Parathyroid adenoma (tissue), 2 donors: ENCODE measurements around the gene CCDC124.
"Not testable (repeated sequence)": the region's sequence is repeated elsewhere in the genome, so short reads cannot be mapped to it uniquely, and the experiment has no call there.

Experiments used
- H2AFZ ChIP-seq: fragments of 300-600 bp; sonication (generic); one replicate; pipeline ENCODE4 v1.7.0; 2017; ENCODE audit warnings: antibody characterized with exemption, mild to moderate bottlenecking
- H3K27ac ChIP-seq: fragments of 300-600 bp; sonication (generic); one replicate; pipeline ENCODE4 v1.7.0; 2017
- H3K27me3 ChIP-seq: fragments of 300-600 bp; sonication (generic); one replicate; pipeline ENCODE4 v1.7.0; 2017; ENCODE audit warnings: low read length; ENCODE audit not compliant: control insufficient read depth, insufficient read depth
- H3K36me3 ChIP-seq: fragments of 300-600 bp; sonication (generic); one replicate; pipeline ENCODE4 v1.7.0; 2017; ENCODE audit warnings: low read length; ENCODE audit not compliant: control insufficient read depth, insufficient read depth
- H3K4me1 ChIP-seq: fragments of 300-600 bp; sonication (generic); one replicate; pipeline ENCODE4 v1.7.0; 2017; ENCODE audit warnings: control low read depth
- H3K4me2 ChIP-seq: fragments of 300-600 bp; sonication (generic); one replicate; pipeline ENCODE4 v1.7.0; 2017; ENCODE audit warnings: low read length
- H3K4me3 ChIP-seq: fragments of 300-600 bp; sonication (generic); one replicate; pipeline ENCODE4 v1.7.0; 2017; ENCODE audit warnings: low read depth, low read length
- H3K79me2 ChIP-seq: fragments of 300-600 bp; sonication (generic); one replicate; pipeline ENCODE4 v1.7.0; 2017; ENCODE audit warnings: control low read depth
- H3K9ac ChIP-seq: fragments of 300-600 bp; sonication (generic); one replicate; pipeline ENCODE4 v1.7.0; 2017; ENCODE audit warnings: mild to moderate bottlenecking
- H3K9me3 ChIP-seq: fragments of 300-600 bp; sonication (generic); one replicate; pipeline ENCODE4 v1.7.0; 2017; ENCODE audit warnings: low read length; ENCODE audit not compliant: control insufficient read depth
- TF ChIP-seq, protein P1 (sequence below): fragments of 300-600 bp; sonication (generic); IDR thresholded peaks from one replicate; pipeline ENCODE4 v1.7.0; 2017; ENCODE audit warnings: antibody characterized with exemption, mild to moderate bottlenecking
- donor health status: primary hyperparathyroidism.

Gene CCDC124

DNA sequence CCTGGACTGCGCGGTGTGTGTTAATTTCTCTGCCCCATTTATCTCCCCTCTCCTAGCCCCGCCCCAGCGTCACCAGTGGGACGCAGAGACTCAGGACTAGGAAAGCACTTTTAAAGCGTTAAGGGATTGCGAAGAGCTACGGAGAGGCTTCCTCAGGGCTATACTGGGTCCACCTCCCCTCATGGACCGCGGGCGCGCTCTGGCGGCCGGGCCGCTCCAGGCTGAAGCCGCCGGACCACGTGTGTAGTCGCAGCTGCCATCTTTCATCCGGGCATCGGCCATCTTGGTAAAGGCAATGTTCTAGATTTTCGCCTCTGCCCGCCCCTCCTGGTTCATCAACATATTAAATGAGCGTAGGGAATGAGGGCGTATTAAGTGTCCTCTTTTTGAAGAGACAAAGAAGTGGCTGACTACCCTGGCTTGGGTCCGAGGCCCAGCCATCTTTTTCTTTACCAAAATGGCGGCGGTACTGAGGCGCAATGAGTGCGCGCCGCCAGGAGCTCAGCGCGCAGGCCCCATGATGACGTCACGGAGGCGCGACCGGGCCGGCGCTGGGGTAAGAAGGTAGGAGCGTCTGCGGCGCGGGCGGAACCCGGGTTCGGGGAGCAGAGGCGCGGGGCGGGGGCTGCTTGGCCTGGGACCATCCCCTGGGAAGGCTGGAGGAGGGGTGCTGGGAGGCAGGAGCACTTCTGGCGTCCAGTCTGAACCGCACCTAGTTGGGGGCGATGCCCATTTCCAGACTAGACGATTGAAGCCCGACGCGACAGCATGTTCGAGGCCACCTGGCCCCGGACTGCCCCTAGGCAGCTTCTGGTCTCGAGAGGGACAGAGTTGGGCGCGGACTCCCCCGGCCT, at the start of gene CCDC124:
CCDC124 (plus strand) TSS at position 531 of the 854 bp plus-strand sequence. CDS start 3,406 bp downstream, outside the sequence.
- peak within 1 kb of the TSS; percentile 94 for H3K27ac ChIP-seq
- peak within 1 kb of the TSS; percentile 76 for H3K4me2 ChIP-seq
- no peaks in the 10 kb centered on the region for H3K27me3 ChIP-seq
- TF ChIP-seq, protein P1, sequence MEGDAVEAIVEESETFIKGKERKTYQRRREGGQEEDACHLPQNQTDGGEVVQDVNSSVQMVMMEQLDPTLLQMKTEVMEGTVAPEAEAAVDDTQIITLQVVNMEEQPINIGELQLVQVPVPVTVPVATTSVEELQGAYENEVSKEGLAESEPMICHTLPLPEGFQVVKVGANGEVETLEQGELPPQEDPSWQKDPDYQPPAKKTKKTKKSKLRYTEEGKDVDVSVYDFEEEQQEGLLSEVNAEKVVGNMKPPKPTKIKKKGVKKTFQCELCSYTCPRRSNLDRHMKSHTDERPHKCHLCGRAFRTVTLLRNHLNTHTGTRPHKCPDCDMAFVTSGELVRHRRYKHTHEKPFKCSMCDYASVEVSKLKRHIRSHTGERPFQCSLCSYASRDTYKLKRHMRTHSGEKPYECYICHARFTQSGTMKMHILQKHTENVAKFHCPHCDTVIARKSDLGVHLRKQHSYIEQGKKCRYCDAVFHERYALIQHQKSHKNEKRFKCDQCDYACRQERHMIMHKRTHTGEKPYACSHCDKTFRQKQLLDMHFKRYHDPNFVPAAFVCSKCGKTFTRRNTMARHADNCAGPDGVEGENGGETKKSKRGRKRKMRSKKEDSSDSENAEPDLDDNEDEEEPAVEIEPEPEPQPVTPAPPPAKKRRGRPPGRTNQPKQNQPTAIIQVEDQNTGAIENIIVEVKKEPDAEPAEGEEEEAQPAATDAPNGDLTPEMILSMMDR: peak; percentile 96
- no peaks in the 10 kb centered on the region for H3K36me3 ChIP-seq
- H3K4me1 ChIP-seq: peaks cover 5% of the 10 kb centered on the region
- peak within 1 kb of the TSS; percentile 78 for H3K9ac ChIP-seq
- H2AFZ ChIP-seq: peak within 1 kb of the TSS; percentile 91
- peaks cover 6% of the 10 kb centered on the region for H3K79me2 ChIP-seq
- H3K4me3 ChIP-seq: peak within 1 kb of the TSS; percentile 87
- no peaks in the 10 kb centered on the region for H3K9me3 ChIP-seq

DNA sequence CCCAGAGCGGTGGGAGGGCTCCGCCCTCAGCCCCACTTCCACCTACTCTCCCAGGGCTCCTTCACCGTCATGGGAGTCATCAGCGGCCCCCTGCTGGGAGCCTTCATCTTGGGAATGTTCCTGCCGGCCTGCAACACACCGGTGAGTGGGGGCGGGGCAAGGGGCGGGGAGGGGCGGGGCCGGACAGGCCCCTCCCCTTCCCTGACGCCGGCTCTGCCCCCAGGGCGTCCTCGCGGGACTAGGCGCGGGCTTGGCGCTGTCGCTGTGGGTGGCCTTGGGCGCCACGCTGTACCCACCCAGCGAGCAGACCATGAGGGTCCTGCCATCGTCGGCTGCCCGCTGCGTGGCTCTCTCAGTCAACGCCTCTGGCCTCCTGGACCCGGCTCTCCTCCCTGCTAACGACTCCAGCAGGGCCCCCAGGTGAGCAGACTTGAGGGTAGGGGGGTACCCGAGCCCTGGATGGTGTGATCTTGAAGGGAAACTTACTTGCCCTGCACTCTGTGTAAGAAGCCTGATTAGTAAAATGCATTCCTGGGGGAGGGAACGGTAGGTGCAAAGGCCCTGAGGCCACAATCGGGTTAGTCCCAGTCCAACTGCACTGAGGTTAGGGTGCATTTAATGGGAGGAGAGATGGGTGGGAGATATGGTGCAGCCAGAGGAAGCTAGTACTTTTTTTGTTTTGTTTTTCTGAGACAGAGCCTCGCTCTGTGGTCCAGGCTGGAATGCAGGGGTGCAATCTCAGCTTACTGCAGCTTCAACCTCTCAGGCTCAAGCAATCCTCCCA, 49.0 kb upstream of the CCDC124 start:
- Histone ChIP-seq H3K27me3 (no peaks in the 10 kb centered on the region), H3K9ac (no peak overlapping the region), H2AFZ (no peak overlapping the region), H3K4me3 (no peak overlapping the region), H3K79me2 (no peaks in the 10 kb centered on the region), H3K9me3 (no peaks in the 10 kb centered on the region), H3K4me1 (no peaks in the 10 kb centered on the region), H3K4me2 (no peak overlapping the region), H3K27ac (no peak overlapping the region), H3K36me3 (no peaks in the 10 kb centered on the region)
- TF ChIP-seq, protein P1: no peak

- H3K79me2 ChIP-seq: no peaks in the 10 kb centered on the region
- H3K9ac ChIP-seq: no peak overlapping the region
- H3K4me2 ChIP-seq: no peak overlapping the region
- H3K27me3 ChIP-seq: no peaks in the 10 kb centered on the region
- TF ChIP-seq, protein P1: no peak
- no peak overlapping the region for H2AFZ ChIP-seq
- no peaks in the 10 kb centered on the region for H3K4me1 ChIP-seq
- H3K4me3 ChIP-seq: no peak overlapping the region
- H3K36me3 ChIP-seq: no peaks in the 10 kb centered on the region
- no peak overlapping the region for H3K27ac ChIP-seq
- no peaks in the 10 kb centered on the region for H3K9me3 ChIP-seq
Observed at GRCh38 chr19:17886515-17886914, 46.3 kb upstream of the CCDC124 start.

DNA sequence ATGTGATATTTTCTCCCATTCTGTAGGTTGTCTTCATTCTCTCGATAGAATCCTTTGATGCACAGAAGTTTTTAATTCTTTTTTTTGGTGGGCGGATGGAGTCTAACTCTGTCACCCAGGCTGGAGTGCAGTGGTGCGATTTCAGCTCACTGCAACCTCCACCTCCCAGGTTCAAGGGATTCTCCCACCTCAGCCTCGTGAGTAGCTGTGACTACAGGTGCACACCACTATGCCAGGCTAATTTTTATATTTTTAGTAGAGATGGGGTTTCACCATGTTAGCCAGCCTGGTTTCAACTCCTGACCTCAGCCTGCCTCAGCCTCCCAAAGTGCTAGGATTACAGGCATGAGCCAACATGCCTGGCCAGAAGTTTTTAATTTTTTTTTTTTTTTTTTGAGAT, 45.6 kb upstream of the CCDC124 start:
- H3K27ac ChIP-seq, H3K9ac ChIP-seq, H3K36me3 ChIP-seq, H3K27me3 ChIP-seq, H3K4me1 ChIP-seq, H3K9me3 ChIP-seq, H2AFZ ChIP-seq, H3K4me3 ChIP-seq, H3K79me2 ChIP-seq, H3K4me2 ChIP-seq: not testable (repeated sequence)

- TF ChIP-seq, protein P1: no peak
- no peaks in the 10 kb centered on the region for H3K9me3 ChIP-seq
- H3K27me3 ChIP-seq: no peaks in the 10 kb centered on the region
- H3K36me3 ChIP-seq: no peaks in the 10 kb centered on the region
- no peaks in the 10 kb centered on the region for H3K4me1 ChIP-seq
- no peak overlapping the region for H3K27ac ChIP-seq
- H3K9ac ChIP-seq: no peak overlapping the region
- H3K4me2 ChIP-seq: no peak overlapping the region
- H3K79me2 ChIP-seq: no peaks in the 10 kb centered on the region
- H2AFZ ChIP-seq: no peak overlapping the region
- H3K4me3 ChIP-seq: no peak overlapping the region
Observed at GRCh38 chr19:17888260-17888659, 44.6 kb upstream of the CCDC124 start.
